ENCODE data around the gene ZBTB21.

The ZBTB21 gene

DNA sequence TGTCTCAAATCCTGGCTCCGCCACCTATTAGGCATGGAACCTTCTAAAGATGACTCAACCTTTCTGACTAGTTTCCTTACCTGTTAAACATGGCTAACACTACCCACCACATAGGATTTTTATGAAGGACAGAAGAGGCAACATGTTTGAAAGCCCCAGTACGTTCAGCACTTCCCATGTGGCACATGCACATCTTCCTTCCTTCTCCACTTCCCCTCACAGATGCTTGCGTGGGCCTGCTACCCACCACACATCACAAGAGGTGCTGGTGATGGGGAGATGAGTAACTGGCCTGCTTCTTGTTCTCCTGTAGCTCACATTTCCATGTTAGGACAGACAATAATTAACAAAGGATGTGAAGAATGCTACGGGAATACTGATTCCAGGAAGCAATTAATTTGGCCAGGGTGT, 7.1 kb downstream of the ZBTB21 start:
- TF ChIP-seq, protein P1, sequence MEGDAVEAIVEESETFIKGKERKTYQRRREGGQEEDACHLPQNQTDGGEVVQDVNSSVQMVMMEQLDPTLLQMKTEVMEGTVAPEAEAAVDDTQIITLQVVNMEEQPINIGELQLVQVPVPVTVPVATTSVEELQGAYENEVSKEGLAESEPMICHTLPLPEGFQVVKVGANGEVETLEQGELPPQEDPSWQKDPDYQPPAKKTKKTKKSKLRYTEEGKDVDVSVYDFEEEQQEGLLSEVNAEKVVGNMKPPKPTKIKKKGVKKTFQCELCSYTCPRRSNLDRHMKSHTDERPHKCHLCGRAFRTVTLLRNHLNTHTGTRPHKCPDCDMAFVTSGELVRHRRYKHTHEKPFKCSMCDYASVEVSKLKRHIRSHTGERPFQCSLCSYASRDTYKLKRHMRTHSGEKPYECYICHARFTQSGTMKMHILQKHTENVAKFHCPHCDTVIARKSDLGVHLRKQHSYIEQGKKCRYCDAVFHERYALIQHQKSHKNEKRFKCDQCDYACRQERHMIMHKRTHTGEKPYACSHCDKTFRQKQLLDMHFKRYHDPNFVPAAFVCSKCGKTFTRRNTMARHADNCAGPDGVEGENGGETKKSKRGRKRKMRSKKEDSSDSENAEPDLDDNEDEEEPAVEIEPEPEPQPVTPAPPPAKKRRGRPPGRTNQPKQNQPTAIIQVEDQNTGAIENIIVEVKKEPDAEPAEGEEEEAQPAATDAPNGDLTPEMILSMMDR (IDR thresholded peaks at IDR 0.05; ENCODE audit: low read depth, low read length, poor library complexity, severe bottlenecking), result no peak
- Histone ChIP-seq H3K9me2 (replicated peaks; ENCODE audit: control insufficient read depth, low read length) (no peaks in the 10 kb centered on the region), H3K4me3 (ENCODE audit: low read length) (no peak overlapping the region), H3K79me2 (ENCODE audit: control insufficient read depth, low read length) (peaks cover 72% of the 10 kb centered on the region), H3K9me3 (ENCODE audit: control insufficient read depth, insufficient read depth, low read length) (no peaks in the 10 kb centered on the region), H4K20me1 (ENCODE audit: control insufficient read depth, insufficient read depth, low read depth, low read length) (no peaks in the 10 kb centered on the region), H3K27me3 (ENCODE audit: control insufficient read depth, low read length) (no peaks in the 10 kb centered on the region), H3K36me3 (ENCODE audit: control insufficient read depth, low read length) (peaks cover 52% of the 10 kb centered on the region), H3F3A (ENCODE audit: control insufficient read depth, insufficient read depth) (no peaks in the 10 kb centered on the region), H3K4me2 (ENCODE audit: low read length) (no peak overlapping the region), H3K4me1 (ENCODE audit: control insufficient read depth, low read length) (peaks cover 9% of the 10 kb centered on the region), H3K27ac (ENCODE audit: low read depth, low read length) (no peak overlapping the region)

DNA sequence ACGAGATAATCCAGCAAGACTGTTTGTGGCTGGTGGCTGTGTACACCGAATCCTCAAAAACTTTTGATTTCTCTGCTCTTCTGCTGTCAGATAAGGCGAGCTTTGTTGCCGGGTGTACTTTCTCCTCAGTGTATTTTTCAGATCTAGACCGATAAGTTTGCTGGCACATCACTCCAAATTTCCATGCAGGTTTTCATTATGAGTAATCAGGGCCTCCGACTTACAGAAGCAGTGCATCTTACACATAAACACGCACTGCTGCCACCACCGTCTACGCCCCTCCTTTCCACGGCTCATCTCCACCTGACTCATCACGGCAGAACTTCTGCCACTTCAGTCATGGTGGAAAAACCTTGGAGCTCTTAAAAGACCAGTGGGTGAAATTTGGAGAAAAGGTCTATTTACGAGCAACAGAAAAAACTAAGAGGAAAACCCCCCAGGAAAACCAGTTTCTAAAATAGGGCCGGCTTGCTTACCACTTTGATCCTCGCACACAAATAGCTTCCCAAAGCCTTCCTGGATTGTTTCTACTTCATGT, 7.7 kb downstream of the ZBTB21 start:
- no peak overlapping the region for H3K4me2 ChIP-seq (ENCODE audit: low read length)
- H3K4me3 ChIP-seq (ENCODE audit: low read length), result no peak overlapping the region
- TF ChIP-seq, protein P1 (IDR thresholded peaks at IDR 0.05; ENCODE audit: low read depth, low read length, poor library complexity, severe bottlenecking), result no peak
- TF ChIP-seq EZH2phosphoT487 (IDR thresholded peaks at IDR 0.05; ENCODE audit: borderline replicate concordance, low read length), result no peak
- peaks cover 66% of the 10 kb centered on the region for H3K79me2 ChIP-seq (ENCODE audit: control insufficient read depth, low read length)
- peaks cover 50% of the 10 kb centered on the region for H3K36me3 ChIP-seq (ENCODE audit: control insufficient read depth, low read length)
- H4K20me1 ChIP-seq (ENCODE audit: control insufficient read depth, insufficient read depth, low read depth, low read length), result no peaks in the 10 kb centered on the region
- H3K4me1 ChIP-seq (ENCODE audit: control insufficient read depth, low read length), result peaks cover 4% of the 10 kb centered on the region
- H3F3A ChIP-seq (ENCODE audit: control insufficient read depth, insufficient read depth), result no peaks in the 10 kb centered on the region
- no peak overlapping the region for H3K27ac ChIP-seq (ENCODE audit: low read depth, low read length)
- no peaks in the 10 kb centered on the region for H3K27me3 ChIP-seq (ENCODE audit: control insufficient read depth, low read length)
- no peaks in the 10 kb centered on the region for H3K9me3 ChIP-seq (ENCODE audit: control insufficient read depth, insufficient read depth, low read length)
- H3K9me2 ChIP-seq (replicated peaks; ENCODE audit: control insufficient read depth, low read length), result no peaks in the 10 kb centered on the region

DNA sequence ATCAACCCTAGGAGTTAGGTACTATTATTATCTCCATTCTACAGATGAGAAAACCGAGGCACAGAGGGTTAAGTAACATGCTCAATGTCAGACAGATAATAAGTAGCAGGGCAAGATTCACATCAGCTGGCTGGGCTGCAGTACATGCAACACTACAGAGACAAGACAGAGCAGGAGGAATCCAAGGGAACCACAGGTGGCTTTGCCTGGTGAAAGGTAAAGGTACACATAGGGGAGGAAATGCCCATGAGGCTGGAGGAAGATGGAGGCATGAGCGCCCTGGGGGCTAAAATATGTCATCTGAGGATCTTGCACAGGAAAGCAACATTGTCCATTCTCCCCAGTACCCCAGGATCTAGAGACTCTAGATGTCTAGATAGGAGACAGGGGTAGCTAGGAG, 8.4 kb downstream of the ZBTB21 start:
- Histone ChIP-seq H4K20me1 (ENCODE audit: control insufficient read depth, insufficient read depth, low read depth, low read length) (no peaks in the 10 kb centered on the region), H3K9me2 (replicated peaks; ENCODE audit: control insufficient read depth, low read length) (no peaks in the 10 kb centered on the region), H3K79me2 (ENCODE audit: control insufficient read depth, low read length) (peaks cover 59% of the 10 kb centered on the region), H3K36me3 (ENCODE audit: control insufficient read depth, low read length) (peaks cover 51% of the 10 kb centered on the region), H3K4me3 (ENCODE audit: low read length) (no peak overlapping the region), H3K27me3 (ENCODE audit: control insufficient read depth, low read length) (no peaks in the 10 kb centered on the region), H3K27ac (ENCODE audit: low read depth, low read length) (no peak overlapping the region), H3K4me2 (ENCODE audit: low read length) (no peak overlapping the region), H3F3A (ENCODE audit: control insufficient read depth, insufficient read depth) (no peaks in the 10 kb centered on the region), H3K9me3 (ENCODE audit: control insufficient read depth, insufficient read depth, low read length) (no peaks in the 10 kb centered on the region), H3K4me1 (ENCODE audit: control insufficient read depth, low read length) (no peaks in the 10 kb centered on the region)
- TF ChIP-seq, protein P1 (IDR thresholded peaks at IDR 0.05; ENCODE audit: low read depth, low read length, poor library complexity, severe bottlenecking), result no peak
- TF ChIP-seq EZH2phosphoT487 (IDR thresholded peaks at IDR 0.05; ENCODE audit: borderline replicate concordance, low read length), result no peak

All from DOHH2 (cell line).